ENCODE measurements around the gene STARD10.

STARD10 gene

DNA sequence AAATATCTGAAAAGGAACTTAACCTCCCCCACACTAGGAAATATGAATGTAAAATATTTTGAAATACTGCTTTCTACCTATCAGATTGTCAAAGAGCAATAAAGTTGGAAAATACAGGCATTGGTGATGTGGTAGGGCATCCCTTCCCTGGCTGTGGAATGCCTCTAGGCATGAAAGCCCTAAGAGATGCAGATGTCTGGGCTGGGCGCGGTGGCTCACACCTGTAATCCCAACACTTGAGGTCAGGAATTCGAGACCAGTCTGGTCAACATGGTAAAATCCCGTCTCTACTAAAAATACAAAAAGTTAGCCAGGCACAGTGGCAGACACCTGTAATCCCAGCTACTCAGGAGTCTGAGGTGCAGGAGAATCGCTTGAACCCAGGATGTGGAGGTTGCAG lies 63.6 kb downstream of the STARD10 start:
- Histone ChIP-seq H3K9ac (ENCODE audit: low read length) (no peak overlapping the region), H3K27ac (ENCODE audit: low read depth, low read length) (peak overlapping the region; percentile 34; the same call in 1 of the 2 replicates), H3K27me3 (ENCODE audit: control insufficient read depth, insufficient read depth, low read length) (no peaks in the 10 kb centered on the region), H3K36me3 (ENCODE audit: control insufficient read depth, insufficient read depth, low read length) (peaks cover 23% of the 10 kb centered on the region), H3K4me1 (ENCODE audit: control insufficient read depth, insufficient read depth, low read length) (peaks cover 21% of the 10 kb centered on the region), H3K4me3 (ENCODE audit: low read depth, low read length) (no peak overlapping the region), H3K9me3 (ENCODE audit: control insufficient read depth, insufficient read depth, low read depth, low read length) (peaks cover 13% of the 10 kb centered on the region; the same call in 1 of the 2 replicates)

DNA sequence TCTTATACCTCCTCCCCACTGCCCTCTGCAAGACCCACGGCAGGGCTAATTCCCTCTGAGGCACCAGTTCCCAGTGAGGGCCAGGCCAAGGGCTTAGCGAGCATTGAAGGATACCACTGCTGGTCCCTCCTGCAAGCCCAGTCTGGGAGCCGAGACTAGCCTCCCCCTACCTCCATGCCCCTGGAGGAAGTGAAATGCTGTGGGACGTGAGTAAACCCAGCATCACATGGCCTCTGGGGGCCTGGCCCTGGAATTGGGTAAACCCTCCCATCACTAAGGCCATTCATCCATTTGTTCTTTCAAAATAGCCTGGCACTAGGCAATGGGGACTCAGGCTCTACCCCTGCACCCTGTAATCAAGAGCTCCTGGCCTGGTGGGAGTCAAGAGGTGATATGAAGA lies 66.3 kb downstream of the STARD10 start:
- H3K36me3 ChIP-seq (ENCODE audit: control insufficient read depth, insufficient read depth, low read length) = peaks cover 30% of the 10 kb centered on the region
- H3K9me3 ChIP-seq (ENCODE audit: control insufficient read depth, insufficient read depth, low read depth, low read length) = peaks cover 13% of the 10 kb centered on the region; the same call in 1 of the 2 replicates
- H3K27me3 ChIP-seq (ENCODE audit: control insufficient read depth, insufficient read depth, low read length) = no peaks in the 10 kb centered on the region
- no peak overlapping the region for H3K4me3 ChIP-seq (ENCODE audit: low read depth, low read length)
- H3K4me1 ChIP-seq (ENCODE audit: control insufficient read depth, insufficient read depth, low read length) = peaks cover 23% of the 10 kb centered on the region
- no peak overlapping the region for H3K9ac ChIP-seq (ENCODE audit: low read length)
- no peak overlapping the region for H3K27ac ChIP-seq (ENCODE audit: low read depth, low read length)

DNA sequence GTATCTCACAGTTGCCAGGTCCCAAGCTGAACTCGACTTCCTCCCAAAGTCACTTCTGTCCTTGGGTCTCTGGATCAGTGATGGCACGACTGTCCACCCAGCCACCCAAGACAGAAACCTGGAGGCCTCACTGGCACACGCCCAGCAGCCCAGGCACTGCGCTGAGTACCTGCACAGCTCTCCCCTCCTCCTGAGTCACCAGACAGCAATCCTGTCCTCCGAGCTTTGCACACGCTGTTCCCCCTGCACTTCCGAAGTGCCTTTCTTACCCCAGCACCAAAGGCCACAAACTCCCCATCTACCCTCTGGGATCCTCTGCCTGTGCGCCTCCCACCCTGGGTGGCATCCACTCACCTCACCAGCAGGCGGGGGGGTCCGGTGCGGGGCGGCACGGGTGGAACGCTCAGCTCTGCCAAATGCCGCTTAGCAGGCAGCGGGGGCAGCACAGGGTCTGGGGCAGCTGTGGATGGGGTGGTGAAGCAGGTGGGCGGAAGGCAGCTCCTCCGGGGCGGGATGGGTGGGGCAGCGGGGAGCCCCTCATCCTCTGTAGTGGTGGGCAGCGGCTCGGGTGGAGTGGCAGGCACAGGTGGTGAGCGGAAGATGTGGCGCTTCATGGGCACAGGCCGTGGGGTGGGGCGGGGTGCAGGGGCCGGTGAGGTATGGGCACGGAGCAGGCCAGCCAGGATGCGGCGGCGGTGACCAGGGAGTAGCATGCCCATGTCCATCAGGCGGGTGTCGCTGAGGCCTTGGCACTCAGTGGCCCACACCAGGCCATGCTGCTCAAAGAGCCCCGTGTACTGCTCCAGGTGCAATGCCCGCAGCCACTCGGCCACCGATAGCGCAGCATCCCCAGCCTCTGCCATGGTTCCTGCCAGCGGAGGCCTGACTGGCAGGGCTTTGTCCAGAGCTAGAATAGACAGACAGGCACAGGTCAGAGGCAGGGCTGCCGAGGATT lies 67.3 kb downstream of the STARD10 start:
- Histone ChIP-seq H3K27me3 (ENCODE audit: control insufficient read depth, insufficient read depth, low read length) (no peaks in the 10 kb centered on the region), H3K4me3 (ENCODE audit: low read depth, low read length) (no peak overlapping the region), H3K4me1 (ENCODE audit: control insufficient read depth, insufficient read depth, low read length) (peaks cover 32% of the 10 kb centered on the region), H3K9ac (ENCODE audit: low read length) (no peak overlapping the region), H3K27ac (ENCODE audit: low read depth, low read length) (no peak overlapping the region), H3K9me3 (ENCODE audit: control insufficient read depth, insufficient read depth, low read depth, low read length) (peaks cover 9% of the 10 kb centered on the region; the same call in 1 of the 2 replicates), H3K36me3 (ENCODE audit: control insufficient read depth, insufficient read depth, low read length) (peaks cover 23% of the 10 kb centered on the region)

DNA sequence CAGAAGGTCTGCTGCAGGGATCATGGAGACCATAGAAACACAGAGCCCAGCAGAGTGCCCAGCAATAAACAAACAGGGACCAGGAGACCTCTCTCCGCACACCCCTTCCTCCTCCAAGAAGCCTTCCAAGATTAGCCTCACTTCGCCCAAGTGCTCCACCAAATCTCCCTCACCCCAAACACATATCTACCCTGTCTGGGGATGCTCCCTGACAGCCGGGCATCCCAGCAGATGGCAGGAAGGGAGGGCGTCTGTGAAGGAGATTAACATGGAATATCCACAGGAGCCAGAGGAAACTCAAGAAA lies 68.2 kb downstream of the STARD10 start:
- H3K9me3 ChIP-seq (ENCODE audit: control insufficient read depth, insufficient read depth, low read depth, low read length) = no peaks in the 10 kb centered on the region
- H3K27ac ChIP-seq (ENCODE audit: low read depth, low read length) = no peak overlapping the region
- H3K36me3 ChIP-seq (ENCODE audit: control insufficient read depth, insufficient read depth, low read length) = peaks cover 17% of the 10 kb centered on the region
- no peaks in the 10 kb centered on the region for H3K27me3 ChIP-seq (ENCODE audit: control insufficient read depth, insufficient read depth, low read length)
- H3K4me1 ChIP-seq (ENCODE audit: control insufficient read depth, insufficient read depth, low read length) = peaks cover 31% of the 10 kb centered on the region
- no peak overlapping the region for H3K9ac ChIP-seq (ENCODE audit: low read length)
- H3K4me3 ChIP-seq (ENCODE audit: low read depth, low read length) = no peak overlapping the region

DNA sequence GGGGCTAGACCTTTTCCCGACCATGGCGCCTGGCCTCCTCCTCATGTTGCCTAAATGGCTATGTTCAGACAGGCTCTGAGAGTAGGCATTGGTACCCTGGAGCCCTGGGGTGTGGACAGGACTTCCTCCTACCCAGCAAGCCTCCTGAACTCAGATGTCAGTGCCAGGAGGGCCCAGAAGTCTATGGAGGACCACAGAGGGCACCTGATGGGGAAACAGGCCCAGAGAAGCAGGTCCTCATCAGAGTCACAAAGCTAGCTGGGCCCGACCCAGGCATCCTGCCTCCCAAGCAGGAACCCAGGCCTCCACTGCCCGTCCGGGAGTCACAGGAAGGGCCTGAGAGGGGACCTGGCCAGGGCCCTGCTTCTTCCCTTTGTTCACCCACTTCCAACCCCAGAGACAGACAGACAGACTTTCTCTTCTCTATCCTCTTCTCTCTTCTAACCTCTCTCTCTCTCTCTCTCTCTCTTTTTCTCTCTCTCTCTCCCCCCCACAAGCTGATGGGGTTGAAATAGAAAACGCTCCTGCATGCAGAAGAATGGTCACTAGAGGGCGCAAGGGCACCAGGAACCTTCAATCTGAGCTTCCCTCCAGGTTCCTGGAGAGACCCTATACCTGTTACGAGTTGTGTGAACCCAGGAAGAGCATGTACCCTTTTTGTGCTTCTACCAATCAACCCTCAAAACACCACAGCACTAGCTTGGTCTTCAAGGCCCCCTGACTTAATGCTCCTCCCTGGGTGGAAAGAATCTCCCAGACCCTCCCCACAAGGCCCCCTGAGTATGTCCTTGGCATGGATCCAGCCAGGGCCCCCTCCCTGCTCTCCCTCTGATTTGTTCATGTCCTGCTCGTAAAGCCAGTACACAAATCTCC lies 68.8 kb downstream of the STARD10 start:
- H3K4me1 ChIP-seq (ENCODE audit: control insufficient read depth, insufficient read depth, low read length) = peaks cover 25% of the 10 kb centered on the region
- no peak overlapping the region for H3K4me3 ChIP-seq (ENCODE audit: low read depth, low read length)
- H3K36me3 ChIP-seq (ENCODE audit: control insufficient read depth, insufficient read depth, low read length) = peaks cover 17% of the 10 kb centered on the region
- H3K9me3 ChIP-seq (ENCODE audit: control insufficient read depth, insufficient read depth, low read depth, low read length) = no peaks in the 10 kb centered on the region
- no peak overlapping the region for H3K9ac ChIP-seq (ENCODE audit: low read length)
- H3K27me3 ChIP-seq (ENCODE audit: control insufficient read depth, insufficient read depth, low read length) = no peaks in the 10 kb centered on the region
- H3K27ac ChIP-seq (ENCODE audit: low read depth, low read length) = no peak overlapping the region

DNA sequence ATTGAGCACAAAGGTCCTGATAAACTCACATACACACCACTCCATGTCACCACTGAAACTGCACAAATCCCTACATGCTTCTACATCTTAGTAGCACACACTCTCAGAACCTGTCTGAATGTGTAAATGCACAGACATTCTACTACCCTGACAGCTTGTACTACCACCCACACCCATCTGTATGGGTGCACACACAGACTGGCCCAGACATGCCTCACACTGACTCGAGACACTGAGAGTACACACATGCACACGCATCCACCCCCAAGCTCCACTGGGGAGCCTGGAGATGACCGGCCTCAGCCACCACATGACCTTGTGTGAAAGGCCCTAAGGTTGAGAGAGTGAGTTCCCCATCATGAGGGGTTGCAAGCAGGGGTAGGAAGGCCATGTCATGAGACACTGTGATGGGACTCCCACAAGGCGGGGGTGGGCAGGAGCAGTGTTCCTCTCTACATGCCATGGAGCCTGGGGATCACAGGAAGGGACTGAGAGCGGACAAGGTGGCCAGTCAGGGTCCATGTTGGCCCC lies 69.8 kb downstream of the STARD10 start:
- no peaks in the 10 kb centered on the region for H3K9me3 ChIP-seq (ENCODE audit: control insufficient read depth, insufficient read depth, low read depth, low read length)
- no peak overlapping the region for H3K27ac ChIP-seq (ENCODE audit: low read depth, low read length)
- H3K9ac ChIP-seq (ENCODE audit: low read length) = no peak overlapping the region
- H3K4me3 ChIP-seq (ENCODE audit: low read depth, low read length) = no peak overlapping the region
- peaks cover 23% of the 10 kb centered on the region for H3K4me1 ChIP-seq (ENCODE audit: control insufficient read depth, insufficient read depth, low read length)
- peaks cover 23% of the 10 kb centered on the region for H3K36me3 ChIP-seq (ENCODE audit: control insufficient read depth, insufficient read depth, low read length)
- H3K27me3 ChIP-seq (ENCODE audit: control insufficient read depth, insufficient read depth, low read length) = no peaks in the 10 kb centered on the region

DNA sequence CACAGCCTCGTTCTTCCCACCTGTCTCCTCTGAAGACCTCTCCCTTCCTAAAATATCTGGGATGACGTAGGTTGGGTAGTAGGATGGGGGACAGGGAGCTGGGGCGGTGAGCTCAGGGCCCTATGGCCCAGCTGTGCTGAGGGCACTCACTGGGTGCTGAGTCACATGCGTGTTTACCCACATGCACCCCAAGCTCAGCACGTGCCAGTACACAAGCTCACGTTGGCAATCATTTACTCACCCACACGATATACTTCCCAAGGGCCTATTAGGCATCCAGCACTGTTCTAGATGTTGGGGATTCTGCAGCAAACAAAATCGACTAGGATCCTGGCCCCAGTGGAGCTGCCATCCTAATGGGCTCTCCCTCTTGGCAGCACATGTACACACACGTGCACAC lies 70.3 kb downstream of the STARD10 start:
- peaks cover 29% of the 10 kb centered on the region for H3K36me3 ChIP-seq (ENCODE audit: control insufficient read depth, insufficient read depth, low read length)
- no peak overlapping the region for H3K9ac ChIP-seq (ENCODE audit: low read length)
- H3K27me3 ChIP-seq (ENCODE audit: control insufficient read depth, insufficient read depth, low read length) = no peaks in the 10 kb centered on the region
- H3K27ac ChIP-seq (ENCODE audit: low read depth, low read length) = no peak overlapping the region
- no peaks in the 10 kb centered on the region for H3K9me3 ChIP-seq (ENCODE audit: control insufficient read depth, insufficient read depth, low read depth, low read length)
- H3K4me1 ChIP-seq (ENCODE audit: control insufficient read depth, insufficient read depth, low read length) = peaks cover 23% of the 10 kb centered on the region
- no peak overlapping the region for H3K4me3 ChIP-seq (ENCODE audit: low read depth, low read length)

DNA sequence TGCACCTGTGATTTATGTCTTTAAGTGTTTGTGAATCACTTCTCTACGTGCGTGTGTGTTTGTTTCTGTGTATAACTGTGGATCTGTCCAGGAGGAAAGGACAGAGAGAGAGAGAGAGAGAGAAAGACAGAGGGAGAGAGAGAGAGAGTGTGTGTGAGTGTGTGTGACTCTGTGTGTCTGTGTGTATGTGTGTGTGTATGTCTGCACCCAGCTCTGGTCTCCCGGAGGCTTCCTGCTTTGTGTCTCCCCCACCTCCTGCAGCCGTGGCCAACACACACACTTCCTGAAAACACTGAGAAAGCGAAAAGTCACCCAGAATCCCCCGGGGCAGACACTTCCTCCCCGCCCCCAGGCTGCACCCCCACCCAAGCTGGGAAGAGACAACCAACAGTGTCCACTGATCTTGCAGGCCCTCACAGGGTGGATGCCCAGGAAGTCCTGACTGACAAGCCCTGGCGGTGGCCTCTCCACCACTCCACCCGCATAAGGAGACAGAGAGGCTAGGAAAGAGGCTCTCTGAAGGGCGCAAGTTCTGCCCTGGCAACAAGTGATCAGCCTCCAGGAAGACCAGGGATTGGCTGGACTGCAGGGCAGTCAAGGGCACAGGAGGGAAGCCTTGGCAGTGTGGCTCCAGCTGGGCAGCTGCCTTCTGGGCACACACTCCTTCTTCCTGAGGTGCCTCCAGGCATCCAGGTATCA lies 71.6 kb downstream of the STARD10 start:
- H3K36me3 ChIP-seq (ENCODE audit: control insufficient read depth, insufficient read depth, low read length) = peaks cover 38% of the 10 kb centered on the region
- H3K4me1 ChIP-seq (ENCODE audit: control insufficient read depth, insufficient read depth, low read length) = peaks cover 17% of the 10 kb centered on the region
- no peak overlapping the region for H3K4me3 ChIP-seq (ENCODE audit: low read depth, low read length)
- peak overlapping the region; percentile 40 for H3K9ac ChIP-seq (ENCODE audit: low read length)
- no peaks in the 10 kb centered on the region for H3K27me3 ChIP-seq (ENCODE audit: control insufficient read depth, insufficient read depth, low read length)
- no peak overlapping the region for H3K27ac ChIP-seq (ENCODE audit: low read depth, low read length)
- H3K9me3 ChIP-seq (ENCODE audit: control insufficient read depth, insufficient read depth, low read depth, low read length) = no peaks in the 10 kb centered on the region

DNA sequence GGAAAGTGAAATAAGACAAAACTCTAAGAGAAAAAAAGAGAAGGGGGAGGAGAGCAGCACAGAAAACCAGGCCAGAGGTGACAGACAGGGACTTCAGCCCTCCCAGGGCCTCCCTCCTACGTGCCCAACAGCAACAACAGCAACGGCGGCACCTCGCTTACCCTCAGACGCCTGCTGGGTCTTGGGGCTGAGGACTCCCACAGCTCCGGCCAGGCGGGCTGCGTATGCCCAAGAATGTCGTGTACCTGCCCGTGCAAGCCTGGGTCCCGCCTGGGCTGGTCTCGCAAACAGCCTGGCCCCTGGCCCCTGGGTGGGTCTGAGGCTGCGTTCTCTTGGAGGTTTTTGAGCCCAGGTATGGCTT lies 72.2 kb downstream of the STARD10 start:
- Histone ChIP-seq H3K36me3 (ENCODE audit: control insufficient read depth, insufficient read depth, low read length) (peaks cover 42% of the 10 kb centered on the region), H3K4me3 (ENCODE audit: low read depth, low read length) (no peak overlapping the region), H3K27ac (ENCODE audit: low read depth, low read length) (no peak overlapping the region), H3K27me3 (ENCODE audit: control insufficient read depth, insufficient read depth, low read length) (no peaks in the 10 kb centered on the region), H3K9ac (ENCODE audit: low read length) (peak overlapping the region; percentile 40), H3K4me1 (ENCODE audit: control insufficient read depth, insufficient read depth, low read length) (peaks cover 17% of the 10 kb centered on the region), H3K9me3 (ENCODE audit: control insufficient read depth, insufficient read depth, low read depth, low read length) (no peaks in the 10 kb centered on the region)

DNA sequence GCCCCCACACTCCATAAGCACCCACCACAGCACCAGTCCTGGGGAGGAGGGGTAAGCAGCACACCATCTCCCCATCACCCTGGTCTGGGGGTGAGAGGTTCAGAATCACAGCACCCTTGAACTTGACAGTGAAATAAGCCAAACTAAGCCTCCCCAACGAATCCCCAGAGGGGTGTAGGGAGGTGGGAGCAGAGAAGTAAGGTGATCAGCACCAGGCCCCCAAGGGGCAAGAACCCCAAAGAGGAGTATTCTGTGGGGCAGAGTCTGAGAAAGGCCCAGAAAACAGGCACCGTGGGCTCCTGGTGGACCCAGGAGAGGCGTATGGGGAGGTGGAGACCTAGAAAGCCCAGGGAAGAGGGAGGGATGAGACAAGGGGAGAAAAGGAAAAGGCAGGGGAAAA lies 72.6 kb downstream of the STARD10 start:
- H3K27ac ChIP-seq (ENCODE audit: low read depth, low read length) = no peak overlapping the region
- H3K9ac ChIP-seq (ENCODE audit: low read length) = no peak overlapping the region
- no peaks in the 10 kb centered on the region for H3K27me3 ChIP-seq (ENCODE audit: control insufficient read depth, insufficient read depth, low read length)
- H3K4me3 ChIP-seq (ENCODE audit: low read depth, low read length) = no peak overlapping the region
- peaks cover 17% of the 10 kb centered on the region for H3K4me1 ChIP-seq (ENCODE audit: control insufficient read depth, insufficient read depth, low read length)
- H3K36me3 ChIP-seq (ENCODE audit: control insufficient read depth, insufficient read depth, low read length) = peaks cover 41% of the 10 kb centered on the region
- no peaks in the 10 kb centered on the region for H3K9me3 ChIP-seq (ENCODE audit: control insufficient read depth, insufficient read depth, low read depth, low read length)

All from HUES6 (cell line).